Esophagus muscularis mucosa (tissue), 4 donors: Measurements from ENCODE around the gene CTCF. TPM values are rescaled to one million over a fixed set of nuclear protein-coding genes. Genes with fewer than 3 reads are reported as not detected.

ENCODE experiments used
- DNase-seq: peaks from one replicate; pipeline ENCODE4 v3.0.0-alpha.2; 2017; ENCODE audit errors: extremely low spot score
- H3K27ac ChIP-seq, 4 donors: fragments of 200-600 bp; sonication (generic); replicated peaks in 1 of 4; 1 replicate in 3 of 4; 2 replicates in 1 of 4; pipeline ENCODE4 v1.5.1; 2016 to 2019; ENCODE audit warnings: mild to moderate bottlenecking in 1 of 4
- H3K27me3 ChIP-seq, 4 donors: fragments of 200-600 bp; sonication (generic); one replicate each; pipeline versions ENCODE4 v1.5.1 to v1.6.0; 2016 to 2019
- H3K36me3 ChIP-seq, 4 donors: fragments of 200-600 bp; sonication (generic); one replicate each; pipeline ENCODE4 v1.5.1; 2016 to 2019
- H3K4me1 ChIP-seq, 4 donors: fragments of 200-600 bp; sonication (generic); one replicate each; pipeline ENCODE4 v1.5.1; 2016 to 2019
- H3K4me3 ChIP-seq, 4 donors: fragments of 200-600 bp; sonication (generic); 1 replicate in 2 of 4; 2 replicates in 2 of 4; pipeline ENCODE4 v1.5.1; 2016 to 2019; ENCODE audit warnings: mild to moderate bottlenecking in 4 of 4, moderate library complexity in 1 of 4
- H3K9me3 ChIP-seq, 4 donors: fragments of 200-600 bp; sonication (generic); 1 replicate in 3 of 4; 2 replicates in 1 of 4; pipeline ENCODE4 v1.5.1; 2016 to 2019
- CTCF ChIP-seq, 3 experiments: fragments of 200-600 bp in 2 of 3; fragments of 450-650 bp in 1 of 3; sonication (generic) in 2 of 3; IDR thresholded peaks; one replicate each; pipeline ENCODE4 v1.5.1; 2017 to 2019; ENCODE audit warnings: antibody characterized with exemption in 3 of 3, mild to moderate bottlenecking in 2 of 3, moderate library complexity in 1 of 3
- EP300 ChIP-seq: sonication (generic); formaldehyde crosslinking; IDR thresholded peaks from one replicate; pipeline ENCODE4 v1.6.1; 2017; ENCODE audit warnings: antibody characterized with exemption
- POLR2A ChIP-seq: fragments of 450-650 bp; IDR thresholded peaks from one replicate; pipeline ENCODE4 v1.6.1; 2017; ENCODE audit warnings: antibody characterized with exemption, moderate library complexity, mild to moderate bottlenecking, low read depth
- POLR2AphosphoS5 ChIP-seq, 2 donors: sonication (generic); formaldehyde crosslinking; IDR thresholded peaks; one replicate each; pipeline ENCODE4 v1.6.1; 2017; ENCODE audit warnings: antibody characterized with exemption in 2 of 2
- WGBS: methylation state at CpG from one replicate; pipeline ENCODE4 v1.1.5; 2018; 5-methylcytosine and 5-hydroxymethylcytosine counted together
- intact Hi-C: fragments of 100-400 bp; cut with DNase I; formaldehyde crosslinking; loops from one replicate; pipeline ENCODE4 v1.15.1; 2023
- total RNA-seq, 4 donors: library from RNA; depleted of rRNA; stranded (reverse); fragments of >200 nt; gene quantifications; one replicate each; pipeline versions ENCODE4 v1.1.0 to v1.2.1, GENCODE V29; 2016

Gene CTCF
- total RNA-seq, 4 donors from 2014 or later = 27.5 to 46.3 (median 38.5) TPM

- Histone ChIP-seq H3K4me3 (peak overlapping the region; percentile 60 to 72 (median 62)), H3K36me3 (peaks cover 7 to 53% (median 49%) of the 10 kb centered on the region in 4 donors), H3K27ac (peak overlapping the region; percentile 75 to 84 (median 80)), H3K27me3 (no peaks in the 10 kb centered on the region), H3K9me3 (no peaks in the 10 kb centered on the region), H3K4me1 (peaks cover 62 to 81% (median 76%) of the 10 kb centered on the region in 4 donors)
- 58% methylated on average over 8 of the region's 23 CpGs for WGBS
- intact Hi-C loops = no loop called here
- TF ChIP-seq EP300 (no peak), POLR2AphosphoS5 (IDR thresholded peaks at IDR 0.05) (no peak), POLR2A (no peak), CTCF (IDR thresholded peaks at IDR 0.05) (no peak)
- no peak for DNase-seq
Observed at GRCh38 chr16:67538666-67539101, 23.6 kb upstream of the CTCF start.

DNA sequence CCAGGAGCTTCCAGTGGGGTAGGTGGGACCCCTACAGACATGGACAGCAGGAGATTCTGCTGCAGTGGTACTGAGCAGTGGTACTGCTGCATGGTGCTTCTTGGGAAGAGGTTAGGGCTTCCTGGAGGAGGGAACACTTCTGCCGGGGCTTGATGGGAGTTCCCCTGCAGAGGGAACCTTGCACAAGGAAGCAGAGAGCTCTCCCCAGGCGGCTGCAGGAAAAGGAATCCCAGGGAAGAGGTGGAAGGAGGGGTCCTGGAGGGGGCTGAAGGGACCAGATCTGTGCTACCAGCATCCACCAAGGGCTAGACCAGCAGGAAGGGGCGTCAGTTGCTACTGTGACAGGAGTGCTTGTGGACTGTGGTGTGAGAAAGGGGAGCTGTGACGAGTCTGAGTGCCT, 23.1 kb upstream of the CTCF start:
- H3K27me3 ChIP-seq = no peaks in the 10 kb centered on the region
- 68% methylated on average over 4 of the region's 4 CpGs for WGBS
- peaks cover 67 to 84% (median 77%) of the 10 kb centered on the region in 4 donors for H3K4me1 ChIP-seq
- peak overlapping the region in 2 of 4 donors; percentile 61 to 63 for H3K4me3 ChIP-seq
- peak overlapping the region in 2 of 4 donors; percentile 84 for H3K27ac ChIP-seq
- H3K36me3 ChIP-seq = peaks cover 9 to 59% (median 55%) of the 10 kb centered on the region in 4 donors
- TF ChIP-seq POLR2A (no peak), EP300 (no peak), POLR2AphosphoS5 (IDR thresholded peaks at IDR 0.05) (no peak), CTCF (IDR thresholded peaks at IDR 0.05) (no peak)
- intact Hi-C loops = no loop called here
- H3K9me3 ChIP-seq = no peaks in the 10 kb centered on the region
- no peak for DNase-seq

DNA sequence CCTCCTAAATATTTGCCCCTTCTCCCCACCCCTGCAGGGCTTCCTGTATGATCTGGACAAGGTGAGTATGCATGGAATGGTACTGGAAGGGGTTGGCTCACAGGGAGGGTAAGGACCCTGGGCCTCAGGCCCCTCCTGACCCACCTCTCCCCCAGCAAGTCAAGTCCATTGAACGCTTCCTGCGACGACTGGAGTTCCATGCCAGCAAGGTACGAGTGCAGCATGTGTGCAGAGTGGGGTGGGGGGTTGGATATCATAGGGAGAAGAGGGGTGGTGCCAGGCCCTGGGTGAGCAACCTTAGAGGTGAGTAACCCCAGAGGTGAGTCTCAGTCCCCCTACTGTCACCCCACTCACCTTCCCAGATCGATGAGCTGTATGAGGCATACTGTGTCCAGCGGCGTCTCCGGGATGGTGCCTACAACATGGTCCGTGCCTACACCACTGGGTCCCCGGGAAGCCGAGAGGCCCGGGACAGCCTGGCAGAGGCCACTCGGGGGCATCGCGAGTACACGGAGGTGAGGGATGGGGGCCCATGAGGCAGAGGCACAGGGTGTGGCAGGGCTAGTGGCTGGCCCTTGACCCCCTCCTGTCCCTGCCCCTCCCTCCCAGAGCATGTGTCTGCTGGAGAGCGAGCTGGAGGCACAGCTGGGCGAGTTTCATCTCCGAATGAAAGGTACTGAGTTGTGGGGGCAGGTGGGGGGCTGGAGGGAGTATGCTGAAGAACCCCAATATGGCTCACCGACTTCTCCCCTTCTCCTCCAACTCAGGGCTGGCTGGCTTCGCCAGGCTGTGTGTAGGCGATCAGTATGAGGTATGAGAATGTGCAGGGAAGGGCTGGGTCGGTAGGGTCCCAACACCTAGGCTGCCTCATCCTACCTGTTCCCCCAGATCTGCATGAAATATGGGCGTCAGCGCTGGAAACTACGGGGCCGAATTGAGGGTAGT, 22.4 kb upstream of the CTCF start:
- no peaks in the 10 kb centered on the region for H3K27me3 ChIP-seq
- WGBS = 87% methylated on average over 22 of the region's 27 CpGs
- H3K4me3 ChIP-seq = no peak overlapping the region
- H3K4me1 ChIP-seq = peaks cover 73 to 90% (median 79%) of the 10 kb centered on the region in 4 donors
- intact Hi-C loops = no loop called here
- DNase-seq = no peak
- peaks cover 16 to 66% (median 62%) of the 10 kb centered on the region in 4 donors for H3K36me3 ChIP-seq
- no peak overlapping the region for H3K27ac ChIP-seq
- TF ChIP-seq POLR2A (no peak), CTCF (IDR thresholded peaks at IDR 0.05) (no peak), POLR2AphosphoS5 (IDR thresholded peaks at IDR 0.05) (no peak), EP300 (no peak)
- no peaks in the 10 kb centered on the region for H3K9me3 ChIP-seq

DNA sequence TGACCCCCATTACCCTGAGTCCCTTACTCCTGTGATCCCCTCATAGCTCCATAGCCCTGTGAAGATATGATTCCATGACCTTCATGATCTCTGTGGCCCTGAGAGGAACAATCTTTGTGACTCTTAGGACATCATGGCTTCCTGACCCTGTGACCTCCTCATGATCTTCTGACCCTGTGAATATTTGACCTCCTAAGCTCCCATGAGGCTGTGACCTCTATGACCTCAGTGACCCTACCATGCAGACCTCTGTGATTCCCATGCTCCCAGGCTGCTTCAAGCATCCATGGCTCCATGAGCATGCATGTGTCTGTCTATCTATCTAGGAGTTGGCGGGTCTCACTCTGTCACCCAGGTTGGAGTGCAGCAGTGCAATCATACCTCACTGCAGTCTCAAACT, 21.6 kb upstream of the CTCF start:
- H3K27ac ChIP-seq = no peak overlapping the region
- H3K27me3 ChIP-seq = no peaks in the 10 kb centered on the region
- H3K4me1 ChIP-seq = peaks cover 74 to 90% (median 80%) of the 10 kb centered on the region in 4 donors
- H3K4me3 ChIP-seq = no peak overlapping the region
- TF ChIP-seq EP300 (no peak), CTCF (IDR thresholded peaks at IDR 0.05) (no peak), POLR2AphosphoS5 (IDR thresholded peaks at IDR 0.05) (no peak), POLR2A (no peak)
- DNase-seq = no peak
- no peaks in the 10 kb centered on the region for H3K9me3 ChIP-seq
- H3K36me3 ChIP-seq = peaks cover 21 to 74% (median 70%) of the 10 kb centered on the region in 4 donors
- 100% methylated on average over 1 of the region's 1 CpG for WGBS
- intact Hi-C loops = no loop called here
